H9 (cell line): ENCODE measurements around the gene ASMT. TPM values are rescaled to one million over a fixed set of nuclear protein-coding genes. Genes with fewer than 3 reads are reported as not detected.

Source experiments
- DNase-seq: peaks from one replicate; pipeline ENCODE4 v3.0.0-alpha.2; 2017
- H2AFZ ChIP-seq: one replicate; pipeline ENCODE4 v1.6.1; 2013; ENCODE audit warnings: mild to moderate bottlenecking, low read length, control low read depth, moderate library complexity
- H2AK5ac ChIP-seq: 2 replicates; pipeline ENCODE4 v1.6.1; 2013; ENCODE audit warnings: low read length, control low read depth, mixed read lengths; ENCODE audit not compliant: insufficient read length
- H2BK120ac ChIP-seq: one replicate; pipeline ENCODE4 v1.6.1; 2013; ENCODE audit warnings: low read depth, mild to moderate bottlenecking, low read length, control low read depth, inconsistent platforms; ENCODE audit not compliant: poor library complexity, severe bottlenecking
- H2BK12ac ChIP-seq: 2 replicates; pipeline ENCODE4 v1.6.1; 2013; ENCODE audit warnings: low read length, control low read depth, mixed read lengths, low read depth; ENCODE audit not compliant: insufficient read length
- H2BK15ac ChIP-seq: 2 replicates; pipeline ENCODE4 v1.6.1; 2013; ENCODE audit warnings: low read depth, low read length, control low read depth
- H2BK20ac ChIP-seq: one replicate; pipeline ENCODE4 v1.6.1; 2013; ENCODE audit warnings: low read depth, mild to moderate bottlenecking, low read length, control low read depth, inconsistent platforms; ENCODE audit not compliant: poor library complexity, severe bottlenecking
- H2BK5ac ChIP-seq: 2 replicates; pipeline ENCODE4 v1.6.1; 2013; ENCODE audit warnings: low read length, control low read depth, mixed read lengths; ENCODE audit not compliant: insufficient read length
- H3K14ac ChIP-seq: 2 replicates; pipeline ENCODE4 v1.6.1; 2013; ENCODE audit warnings: low read length, control low read depth; ENCODE audit not compliant: insufficient read depth
- H3K18ac ChIP-seq: 2 replicates; pipeline ENCODE4 v1.6.1; 2013; ENCODE audit warnings: low read depth, mild to moderate bottlenecking, mixed read lengths, low read length, control low read depth; ENCODE audit not compliant: insufficient read length
- H3K23ac ChIP-seq: 2 replicates; pipeline ENCODE4 v1.6.1; 2013; ENCODE audit warnings: low read length, control low read depth, mixed read lengths, low read depth; ENCODE audit not compliant: insufficient read length
- H3K23me2 ChIP-seq: 2 replicates; pipeline ENCODE4 v1.6.1; 2013; ENCODE audit warnings: low read depth, mild to moderate bottlenecking, mixed read lengths, low read length, control low read depth; ENCODE audit not compliant: insufficient read length, poor library complexity, severe bottlenecking
- H3K27ac ChIP-seq: 2 replicates; pipeline ENCODE4 v1.5.1; 2013; ENCODE audit warnings: low read length, control low read depth, mixed read lengths, low read depth; ENCODE audit not compliant: insufficient read length
- H3K27me3 ChIP-seq: 2 replicates; pipeline ENCODE4 v1.6.1; 2013; ENCODE audit warnings: low read length, control low read depth, inconsistent platforms; ENCODE audit not compliant: insufficient read depth
- H3K4ac ChIP-seq: 2 replicates; pipeline ENCODE4 v1.6.1; 2013; ENCODE audit warnings: low read depth, mild to moderate bottlenecking, control low read depth, inconsistent platforms, low read length, moderate library complexity
- H3K4me1 ChIP-seq: 2 replicates; pipeline ENCODE4 v1.6.1; 2013; ENCODE audit warnings: low read length, control low read depth, inconsistent platforms; ENCODE audit not compliant: insufficient read depth
- H3K4me2 ChIP-seq: 2 replicates; pipeline ENCODE4 v1.6.1; 2013; ENCODE audit warnings: low read length, control low read depth, mixed read lengths; ENCODE audit not compliant: insufficient read length, insufficient read depth
- H3K56ac ChIP-seq: 2 replicates; pipeline ENCODE4 v1.6.1; 2013; ENCODE audit warnings: low read depth, mild to moderate bottlenecking, mixed read lengths, low read length, control low read depth; ENCODE audit not compliant: insufficient read length
- H3K79me1 ChIP-seq: 2 replicates; pipeline ENCODE4 v1.6.1; 2013; ENCODE audit warnings: low read depth, mild to moderate bottlenecking, moderate library complexity, low read length, control low read depth, inconsistent platforms; ENCODE audit not compliant: insufficient read depth, poor library complexity, severe bottlenecking
- H3K79me2 ChIP-seq: 2 replicates; pipeline ENCODE4 v1.6.1; 2013; ENCODE audit warnings: low read length, control low read depth, inconsistent platforms; ENCODE audit not compliant: insufficient read depth
- H3K9ac ChIP-seq: 2 replicates; pipeline ENCODE4 v1.6.1; 2013; ENCODE audit warnings: low read length, control low read depth, mixed read lengths; ENCODE audit not compliant: insufficient read length; ENCODE audit errors: extremely low read depth
- H3K9me3 ChIP-seq: one replicate; pipeline ENCODE4 v1.6.1; 2013; ENCODE audit warnings: low read depth, low read length, inconsistent platforms; ENCODE audit not compliant: control insufficient read depth
- H3T11ph ChIP-seq: one replicate; pipeline ENCODE4 v1.6.1; 2013; ENCODE audit warnings: mild to moderate bottlenecking, low read length, control low read depth, inconsistent platforms
- H4K20me1 ChIP-seq: one replicate; pipeline ENCODE4 v1.6.1; 2013; ENCODE audit not compliant: control insufficient read depth, insufficient read length, insufficient read depth
- H4K5ac ChIP-seq: 2 replicates; pipeline ENCODE4 v1.6.1; 2013; ENCODE audit warnings: low read depth, mild to moderate bottlenecking, mixed read lengths, low read length, control low read depth; ENCODE audit not compliant: insufficient read length
- H4K8ac ChIP-seq: replicated peaks from 2 replicates; pipeline ENCODE4 v1.6.1; 2013; ENCODE audit warnings: low read length, control low read depth, mixed read lengths, low read depth; ENCODE audit not compliant: insufficient read length
- H4K91ac ChIP-seq: 2 replicates; pipeline ENCODE4 v1.6.1; 2013; ENCODE audit warnings: low read depth, mild to moderate bottlenecking, moderate library complexity, mixed read lengths, low read length, control low read depth; ENCODE audit not compliant: insufficient read length
- H3K27ac Mint-ChIP-seq, 3 experiments: 2 replicates in 2 of 3; 3 replicates in 1 of 3; pipeline ENCODE4 v1.8.0; 2020 to 2021; ENCODE audit warnings: mixed read lengths in 3 of 3, mild to moderate bottlenecking in 1 of 3, moderate library complexity in 1 of 3
- H3K27me3 Mint-ChIP-seq: 2 replicates; pipeline ENCODE4 v1.8.0; 2021; ENCODE audit warnings: low read depth, mild to moderate bottlenecking, moderate library complexity, mixed read lengths
- H3K36me3 Mint-ChIP-seq, 3 experiments: 2 replicates in 2 of 3; 3 replicates in 1 of 3; pipeline ENCODE4 v1.8.0; 2020 to 2021; ENCODE audit warnings: low read depth in 3 of 3, mixed read lengths in 3 of 3; ENCODE audit not compliant: insufficient read depth in 1 of 3
- H3K4me1 Mint-ChIP-seq, 2 experiments: 2 replicates each; pipeline ENCODE4 v1.8.0; 2020; ENCODE audit warnings: mixed read lengths in 2 of 2
- H3K4me3 Mint-ChIP-seq, 2 experiments: 2 replicates in 1 of 2; 3 replicates in 1 of 2; pipeline ENCODE4 v1.8.0; 2020 to 2021; ENCODE audit warnings: mild to moderate bottlenecking in 2 of 2, mixed read lengths in 2 of 2, moderate library complexity in 1 of 2
- H3K9me3 Mint-ChIP-seq, 2 experiments: 2 replicates in 1 of 2; 3 replicates in 1 of 2; pipeline ENCODE4 v1.8.0; 2020; ENCODE audit warnings: mild to moderate bottlenecking in 2 of 2, mixed read lengths in 2 of 2, moderate library complexity in 1 of 2
- CTCF ChIP-seq: fragments of 200-600 bp; sonication (generic); conservative IDR thresholded peaks from 3 replicates; pipeline ENCODE4 v1.8.0; 2021; ENCODE audit warnings: antibody characterized with exemption, mild to moderate bottlenecking
- WGBS: extraction: QIAGEN DNeasy Blood & Tissue Kit; methylation state at CpG from one replicate; pipeline ENCODE4 v1.1.7; 2013; ENCODE audit warnings: missing lambda C conversion rate, low lambda C conversion rate, mixed read lengths; ENCODE audit not compliant: insufficient read length; ENCODE audit errors: extremely low coverage; 5-methylcytosine and 5-hydroxymethylcytosine counted together
- total RNA-seq: library from RNA; stranded (reverse); gene quantifications from 2 replicates; pipeline ENCODE4 v1.2.1, GENCODE V29; 2021

ASMT gene
- total RNA-seq, 1 experiment from 2014 or later = 1.4 TPM

GRCh38 chrX:1679238-1679637 lies 64.4 kb downstream of the ASMT start:
- H3K4ac ChIP-seq = no peak overlapping the region
- no peaks in the 10 kb centered on the region for H3K27me3 ChIP-seq
- Mint-ChIP-seq H3K27ac (peak overlapping the region in 2 of 3 experiments; percentile 62 to 71; a peak in 4 of 7 replicates), H3K9me3 (peaks cover 2 to 8% of the 10 kb centered on the region in 2 experiments; a peak in 4 of 5 replicates), H3K4me3 (peak overlapping the region in 1 of 2 experiments; percentile 45; a peak in 1 of 5 replicates), H3K27me3 (peaks cover 5% of the 10 kb centered on the region), H3K36me3 (peaks cover 0 to 9% (median 3%) of the 10 kb centered on the region in 3 experiments; a peak in 1 of 7 replicates), H3K4me1 (peaks cover 21 to 26% of the 10 kb centered on the region in 2 experiments)
- no peak overlapping the region for H2BK5ac ChIP-seq
- H2AFZ ChIP-seq = no peak overlapping the region
- no peaks in the 10 kb centered on the region for H3K79me1 ChIP-seq
- H2AK5ac ChIP-seq = no peak overlapping the region
- H3K79me2 ChIP-seq = no peaks in the 10 kb centered on the region
- no peak overlapping the region for H2BK12ac ChIP-seq
- peak overlapping the region; percentile 75 for H4K5ac ChIP-seq
- H3K23me2 ChIP-seq = no peaks in the 10 kb centered on the region
- WGBS = no CpG with 5 or more reads among the region's 9 CpGs
- no peak for TF ChIP-seq CTCF
- peak overlapping the region; percentile 59 for H4K8ac ChIP-seq
- no peak overlapping the region for H3T11ph ChIP-seq
- H2BK120ac ChIP-seq = no peak overlapping the region
- H3K4me2 ChIP-seq = peak overlapping the region; percentile 17
- H3K23ac ChIP-seq = no peak overlapping the region
- H4K91ac ChIP-seq = no peak overlapping the region
- DNase-seq = no peak
- peak overlapping the region; percentile 82 for H3K18ac ChIP-seq
- H3K9me3 ChIP-seq = no peaks in the 10 kb centered on the region
- H4K20me1 ChIP-seq = no peaks in the 10 kb centered on the region
- H3K9ac ChIP-seq = no peak overlapping the region
- H3K56ac ChIP-seq = no peak overlapping the region
- peaks cover 6% of the 10 kb centered on the region; the same call in 1 of the 2 replicates for H3K4me1 ChIP-seq
- peak overlapping the region; percentile 56; the same call in 1 of the 2 replicates for H3K14ac ChIP-seq
- H2BK20ac ChIP-seq = peak overlapping the region; percentile 64
- no peak overlapping the region for H2BK15ac ChIP-seq
- no peak overlapping the region for H3K27ac ChIP-seq
